Measurements from ENCODE around the gene ABCA8.

The ABCA8 gene

GRCh38 chr17:68892658-68893057 lies 62.5 kb downstream of the ABCA8 start:
- Histone ChIP-seq H3K36me3 (ENCODE audit: control insufficient read depth in 1 of 2, insufficient read depth in 2 of 2, low read length in 2 of 2) (peaks cover 0 to 4% of the 10 kb centered on the region in 2 donors), H3K27ac (ENCODE audit: low read length) (no peak overlapping the region), H3K9me3 (ENCODE audit: control insufficient read depth in 1 of 2, low read length in 2 of 2) (peaks cover 0 to 6% of the 10 kb centered on the region in 2 donors), H3K4me3 (ENCODE audit: low read depth in 1 of 2, low read length in 2 of 2) (no peak overlapping the region), H3K27me3 (ENCODE audit: low read depth, low read length) (no peaks in the 10 kb centered on the region), H3K4me1 (ENCODE audit: control insufficient read depth in 1 of 2, insufficient read depth in 2 of 2, low read length in 2 of 2) (no peaks in the 10 kb centered on the region)

DNA sequence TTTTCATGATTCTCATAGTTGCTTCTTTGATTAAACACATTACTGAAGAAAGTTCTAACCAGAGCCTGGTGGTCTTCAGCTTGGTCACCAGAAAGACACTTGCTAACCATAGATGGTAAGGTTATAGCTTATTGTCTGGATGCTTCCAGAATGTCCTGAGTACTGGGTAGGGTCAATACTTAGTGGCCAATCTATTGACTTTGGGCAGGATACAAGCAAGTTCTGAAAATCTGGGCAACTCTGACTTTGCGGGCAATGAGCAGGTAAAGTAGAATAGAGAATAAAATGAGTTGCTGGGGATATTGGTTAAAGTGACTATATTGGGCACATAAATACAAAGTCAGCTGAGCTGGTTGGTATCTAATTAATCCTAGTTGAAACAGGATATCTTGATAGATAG lies 63.0 kb downstream of the ABCA8 start:
- no peak overlapping the region for H3K27ac ChIP-seq (ENCODE audit: low read length)
- no peaks in the 10 kb centered on the region for H3K4me1 ChIP-seq (ENCODE audit: control insufficient read depth in 1 of 2, insufficient read depth in 2 of 2, low read length in 2 of 2)
- H3K36me3 ChIP-seq (ENCODE audit: control insufficient read depth in 1 of 2, insufficient read depth in 2 of 2, low read length in 2 of 2): no peaks in the 10 kb centered on the region
- H3K4me3 ChIP-seq (ENCODE audit: low read depth in 1 of 2, low read length in 2 of 2): no peak overlapping the region
- no peaks in the 10 kb centered on the region for H3K27me3 ChIP-seq (ENCODE audit: low read depth, low read length)
- peaks cover 0 to 4% of the 10 kb centered on the region in 2 donors for H3K9me3 ChIP-seq (ENCODE audit: control insufficient read depth in 1 of 2, low read length in 2 of 2)

DNA sequence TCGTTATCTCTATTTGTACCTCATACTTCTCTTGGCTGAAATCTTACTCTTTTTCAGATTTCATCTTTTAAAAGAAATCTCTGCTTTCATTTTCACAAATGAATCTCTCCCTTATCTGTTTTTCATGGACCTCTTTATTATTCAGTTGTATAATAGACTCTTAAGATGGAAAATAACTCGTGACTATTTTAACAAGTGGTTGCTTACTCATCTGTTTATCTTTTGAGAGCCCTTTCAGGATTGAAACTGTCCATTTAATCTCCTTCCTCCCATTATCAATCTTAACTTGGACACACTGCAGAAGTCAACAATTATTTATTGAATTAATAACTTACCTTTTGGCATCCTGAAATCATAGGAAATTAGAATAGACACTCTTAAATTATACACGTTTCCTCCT lies 68.8 kb downstream of the ABCA8 start:
- peaks cover 0 to under 1% of the 10 kb centered on the region in 2 donors for H3K36me3 ChIP-seq (ENCODE audit: control insufficient read depth in 1 of 2, insufficient read depth in 2 of 2, low read length in 2 of 2)
- H3K27me3 ChIP-seq (ENCODE audit: low read depth, low read length): no peaks in the 10 kb centered on the region

DNA sequence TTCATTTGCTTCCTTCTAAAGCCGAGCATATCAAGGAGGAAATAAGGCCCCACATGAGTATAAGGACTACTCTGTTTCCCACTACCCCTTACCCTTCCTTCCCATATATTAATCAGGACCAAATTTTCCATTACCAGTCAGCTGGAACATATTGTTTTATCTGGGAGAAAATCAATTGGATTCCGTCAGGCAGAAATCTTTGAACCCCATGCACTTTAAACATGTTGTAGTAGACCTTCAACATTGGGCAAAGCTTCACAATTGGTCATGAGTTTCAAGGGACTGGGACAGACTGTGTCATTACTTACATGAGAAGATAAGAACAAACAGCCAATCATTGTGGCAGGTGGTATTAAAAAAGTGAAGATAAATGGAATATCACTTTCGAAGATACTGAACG lies 70.3 kb downstream of the ABCA8 start:
- peaks cover 4 to 6% of the 10 kb centered on the region in 2 donors for H3K36me3 ChIP-seq (ENCODE audit: control insufficient read depth in 1 of 2, insufficient read depth in 2 of 2, low read length in 2 of 2)
- no peak overlapping the region for H3K27ac ChIP-seq (ENCODE audit: low read length)
- peaks cover 0 to 7% of the 10 kb centered on the region in 2 donors for H3K9me3 ChIP-seq (ENCODE audit: control insufficient read depth in 1 of 2, low read length in 2 of 2)
- H3K27me3 ChIP-seq (ENCODE audit: low read depth, low read length): no peaks in the 10 kb centered on the region
- no peak overlapping the region for H3K4me3 ChIP-seq (ENCODE audit: low read depth in 1 of 2, low read length in 2 of 2)
- no peaks in the 10 kb centered on the region for H3K4me1 ChIP-seq (ENCODE audit: control insufficient read depth in 1 of 2, insufficient read depth in 2 of 2, low read length in 2 of 2)

More for the DNA sequence above, 68.8 kb downstream of the ABCA8 start:
- Histone ChIP-seq H3K9me3 (ENCODE audit: control insufficient read depth in 1 of 2, low read length in 2 of 2) (no peaks in the 10 kb centered on the region), H3K4me3 (ENCODE audit: low read depth in 1 of 2, low read length in 2 of 2) (no peak overlapping the region), H3K4me1 (ENCODE audit: control insufficient read depth in 1 of 2, insufficient read depth in 2 of 2, low read length in 2 of 2) (no peaks in the 10 kb centered on the region), H3K27ac (ENCODE audit: low read length) (no peak overlapping the region)

DNA sequence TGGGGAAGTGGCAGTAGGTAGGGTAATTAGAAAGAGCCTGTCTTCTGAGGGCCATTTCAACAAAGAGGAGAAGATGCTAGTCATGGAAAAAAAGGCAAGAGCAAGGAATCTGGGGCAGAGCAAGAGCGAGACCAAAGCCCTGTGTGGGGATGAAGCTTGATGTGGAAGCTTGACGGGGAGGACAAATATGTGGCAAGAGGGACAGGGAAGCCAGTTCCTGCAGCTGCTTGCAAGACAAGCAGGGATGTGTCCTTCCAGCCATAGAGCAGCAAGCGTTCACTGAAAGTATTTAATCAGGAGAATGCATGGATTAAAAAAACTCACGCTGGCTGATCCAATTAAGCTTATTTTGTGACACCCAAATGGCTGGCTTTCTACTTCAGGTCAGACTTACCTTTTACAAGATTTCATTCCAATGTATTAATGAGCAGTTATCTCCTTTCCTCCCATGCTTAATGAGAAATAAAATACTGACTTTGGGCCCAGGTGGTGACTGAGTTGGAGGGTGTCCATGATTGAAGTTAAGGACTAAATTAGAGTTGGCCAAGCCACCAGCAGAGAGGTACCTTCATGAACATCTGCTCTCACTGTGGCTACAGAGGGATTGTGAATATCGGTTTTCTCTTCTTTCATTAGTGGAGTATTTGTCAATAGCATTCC lies 76.8 kb downstream of the ABCA8 start:
- no peak overlapping the region for H3K4me3 ChIP-seq (ENCODE audit: low read depth in 1 of 2, low read length in 2 of 2)
- peaks cover 4 to 12% of the 10 kb centered on the region in 2 donors for H3K36me3 ChIP-seq (ENCODE audit: control insufficient read depth in 1 of 2, insufficient read depth in 2 of 2, low read length in 2 of 2)

GRCh38 chr17:68871447-68871846 lies 83.7 kb downstream of the ABCA8 start:
- Histone ChIP-seq H3K4me1 (ENCODE audit: control insufficient read depth in 1 of 2, insufficient read depth in 2 of 2, low read length in 2 of 2) (peaks cover 0 to 7% of the 10 kb centered on the region in 2 donors), H3K4me3 (ENCODE audit: low read depth in 1 of 2, low read length in 2 of 2) (no peak overlapping the region), H3K9me3 (ENCODE audit: control insufficient read depth in 1 of 2, low read length in 2 of 2) (peaks cover 0 to 4% of the 10 kb centered on the region in 2 donors), H3K27ac (ENCODE audit: low read length) (no peak overlapping the region), H3K36me3 (ENCODE audit: control insufficient read depth in 1 of 2, insufficient read depth in 2 of 2, low read length in 2 of 2) (peaks cover 0 to 3% of the 10 kb centered on the region in 2 donors), H3K27me3 (ENCODE audit: low read depth, low read length) (no peaks in the 10 kb centered on the region)

More for the DNA sequence above, 76.8 kb downstream of the ABCA8 start:
- no peaks in the 10 kb centered on the region for H3K4me1 ChIP-seq (ENCODE audit: control insufficient read depth in 1 of 2, insufficient read depth in 2 of 2, low read length in 2 of 2)
- peaks cover 0 to 14% of the 10 kb centered on the region in 2 donors for H3K9me3 ChIP-seq (ENCODE audit: control insufficient read depth in 1 of 2, low read length in 2 of 2)
- H3K27me3 ChIP-seq (ENCODE audit: low read depth, low read length): no peaks in the 10 kb centered on the region
- no peak overlapping the region for H3K27ac ChIP-seq (ENCODE audit: low read length)

DNA sequence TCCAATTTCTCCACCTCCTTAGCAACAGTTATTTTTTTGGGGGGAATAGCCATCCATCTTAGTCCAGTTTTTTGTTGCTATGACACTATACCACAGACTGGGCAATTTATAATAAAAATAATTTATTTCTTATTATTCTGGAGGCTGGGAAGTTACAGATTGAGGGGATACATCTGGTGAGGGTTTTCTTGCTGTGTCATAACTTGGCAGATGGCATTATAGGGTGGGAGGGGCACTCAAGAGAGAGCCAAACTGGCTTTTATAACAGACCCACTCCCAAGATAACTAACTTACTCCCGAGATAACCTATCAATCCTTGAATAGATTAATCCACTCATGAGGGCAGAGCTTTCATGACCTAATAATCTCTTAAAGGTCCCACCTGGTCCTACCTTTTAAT lies 84.2 kb downstream of the ABCA8 start:
- H3K9me3 ChIP-seq (ENCODE audit: control insufficient read depth in 1 of 2, low read length in 2 of 2): peaks cover 0 to 4% of the 10 kb centered on the region in 2 donors
- no peak overlapping the region for H3K4me3 ChIP-seq (ENCODE audit: low read depth in 1 of 2, low read length in 2 of 2)
- H3K27ac ChIP-seq (ENCODE audit: low read length): no peak overlapping the region
- H3K4me1 ChIP-seq (ENCODE audit: control insufficient read depth in 1 of 2, insufficient read depth in 2 of 2, low read length in 2 of 2): peaks cover 0 to 7% of the 10 kb centered on the region in 2 donors
- H3K27me3 ChIP-seq (ENCODE audit: low read depth, low read length): no peaks in the 10 kb centered on the region
- H3K36me3 ChIP-seq (ENCODE audit: control insufficient read depth in 1 of 2, insufficient read depth in 2 of 2, low read length in 2 of 2): peaks cover 0 to 3% of the 10 kb centered on the region in 2 donors

GRCh38 chr17:68870161-68870826 lies 84.9 kb downstream of the ABCA8 start:
- Histone ChIP-seq H3K36me3 (ENCODE audit: control insufficient read depth in 1 of 2, insufficient read depth in 2 of 2, low read length in 2 of 2) (peaks cover 0 to 3% of the 10 kb centered on the region in 2 donors), H3K4me1 (ENCODE audit: control insufficient read depth in 1 of 2, insufficient read depth in 2 of 2, low read length in 2 of 2) (peaks cover 0 to 7% of the 10 kb centered on the region in 2 donors), H3K4me3 (ENCODE audit: low read depth in 1 of 2, low read length in 2 of 2) (no peak overlapping the region), H3K27me3 (ENCODE audit: low read depth, low read length) (no peaks in the 10 kb centered on the region), H3K9me3 (ENCODE audit: control insufficient read depth in 1 of 2, low read length in 2 of 2) (peaks cover 0 to 6% of the 10 kb centered on the region in 2 donors), H3K27ac (ENCODE audit: low read length) (no peak overlapping the region)

DNA sequence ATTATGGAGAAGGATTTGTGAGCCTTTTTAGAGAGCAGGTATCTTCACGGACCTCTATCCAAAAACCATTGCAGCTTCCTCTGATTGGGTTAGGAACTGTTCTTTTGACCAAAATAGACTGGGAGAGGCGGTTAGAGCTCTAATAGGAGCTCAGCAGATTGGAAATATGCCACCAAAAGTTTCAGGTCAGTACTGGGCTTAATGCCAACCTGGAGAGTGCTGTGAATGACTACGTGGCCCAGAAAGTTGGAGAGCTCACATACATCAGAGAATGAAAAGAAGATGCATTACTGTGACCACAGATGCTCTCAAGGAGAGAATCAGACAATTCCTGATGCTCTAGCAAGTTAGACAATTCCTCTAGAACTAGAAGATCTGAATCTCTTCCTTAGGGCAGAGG lies 86.5 kb downstream of the ABCA8 start:
- Histone ChIP-seq H3K27ac (ENCODE audit: low read length) (no peak overlapping the region), H3K9me3 (ENCODE audit: control insufficient read depth in 1 of 2, low read length in 2 of 2) (peaks cover 0 to 4% of the 10 kb centered on the region in 2 donors), H3K27me3 (ENCODE audit: low read depth, low read length) (no peaks in the 10 kb centered on the region), H3K4me3 (ENCODE audit: low read depth in 1 of 2, low read length in 2 of 2) (no peak overlapping the region), H3K36me3 (ENCODE audit: control insufficient read depth in 1 of 2, insufficient read depth in 2 of 2, low read length in 2 of 2) (no peaks in the 10 kb centered on the region), H3K4me1 (ENCODE audit: control insufficient read depth in 1 of 2, insufficient read depth in 2 of 2, low read length in 2 of 2) (peaks cover 0 to 7% of the 10 kb centered on the region in 2 donors)

DNA sequence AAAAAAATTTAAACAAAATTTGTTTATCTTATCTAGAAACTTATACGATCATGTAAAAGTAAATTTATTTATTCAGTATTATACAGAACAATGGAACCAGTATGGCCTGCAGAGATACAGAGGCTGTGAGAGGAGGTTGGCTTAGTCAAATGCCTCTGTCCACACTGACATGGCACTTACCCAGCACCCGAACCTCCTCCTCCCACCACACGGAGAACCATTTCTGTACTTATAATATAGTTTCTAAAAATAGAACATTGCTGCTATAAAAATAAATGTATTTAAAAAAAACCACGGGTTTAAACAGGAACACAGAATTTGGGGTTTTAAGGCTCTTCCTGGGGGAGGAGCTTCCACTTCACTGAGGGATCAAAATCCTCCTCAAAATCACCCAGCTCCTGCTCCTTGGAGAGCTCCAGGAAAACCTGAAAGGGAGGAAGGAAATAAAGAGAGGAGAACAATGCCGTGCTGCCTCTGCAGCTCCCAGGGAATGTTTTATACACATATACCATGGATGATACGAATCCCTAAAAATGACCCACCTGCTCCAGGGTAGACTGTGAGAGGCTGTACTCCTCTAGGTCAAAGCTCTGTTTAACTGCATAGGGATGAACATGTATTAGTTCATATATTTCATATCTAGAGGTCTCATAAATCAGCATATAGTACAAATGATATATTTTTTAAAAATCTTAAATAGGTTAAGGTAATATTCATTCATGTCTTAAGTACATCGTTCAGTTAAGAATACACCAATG lies 87.3 kb downstream of the ABCA8 start:
- Histone ChIP-seq H3K27ac (ENCODE audit: low read length) (no peak overlapping the region), H3K27me3 (ENCODE audit: low read depth, low read length) (no peaks in the 10 kb centered on the region), H3K4me1 (ENCODE audit: control insufficient read depth in 1 of 2, insufficient read depth in 2 of 2, low read length in 2 of 2) (peaks cover 0 to 7% of the 10 kb centered on the region in 2 donors), H3K9me3 (ENCODE audit: control insufficient read depth in 1 of 2, low read length in 2 of 2) (peaks cover 0 to 2% of the 10 kb centered on the region in 2 donors), H3K4me3 (ENCODE audit: low read depth in 1 of 2, low read length in 2 of 2) (no peak overlapping the region), H3K36me3 (ENCODE audit: control insufficient read depth in 1 of 2, insufficient read depth in 2 of 2, low read length in 2 of 2) (no peaks in the 10 kb centered on the region)

- peaks cover 0 to 11% of the 10 kb centered on the region in 2 donors for H3K4me1 ChIP-seq (ENCODE audit: control insufficient read depth in 1 of 2, insufficient read depth in 2 of 2, low read length in 2 of 2)
- H3K27me3 ChIP-seq (ENCODE audit: low read depth, low read length): no peaks in the 10 kb centered on the region
- peaks cover 0 to 2% of the 10 kb centered on the region in 2 donors for H3K9me3 ChIP-seq (ENCODE audit: control insufficient read depth in 1 of 2, low read length in 2 of 2)
- H3K4me3 ChIP-seq (ENCODE audit: low read depth in 1 of 2, low read length in 2 of 2): no peak overlapping the region
- no peak overlapping the region for H3K27ac ChIP-seq (ENCODE audit: low read length)
- H3K36me3 ChIP-seq (ENCODE audit: control insufficient read depth in 1 of 2, insufficient read depth in 2 of 2, low read length in 2 of 2): no peaks in the 10 kb centered on the region
Observed at GRCh38 chr17:68865584-68865983, 89.6 kb downstream of the ABCA8 start.
